Measurements from ENCODE around the gene MUL1. TPM values are rescaled to one million over a fixed set of nuclear protein-coding genes. Genes with fewer than 3 reads are reported as not detected.
A peak's percentile ranks its signal among the peaks of the same experiment; 100 is the strongest.
"Not testable (repeated sequence)": the region's sequence is repeated elsewhere in the genome, so short reads cannot be mapped to it uniquely, and the experiment has no call there.

The MUL1 gene
- total and polyA plus RNA-seq, 10 donors = 2.9 to 32.3 (median 21.1) TPM

GRCh38 chr1:20499718-20500117 is 8.2 kb downstream of the MUL1 start:
- Histone ChIP-seq H3K4me1 (peaks cover 0 to 18% (median 11%) of the 10 kb centered on the region in 6 donors), H3K27ac (no peak overlapping the region), H3K36me3 (peaks cover 6 to 79% (median 58%) of the 10 kb centered on the region in 6 donors), H3K4me3 (no peak overlapping the region), H3K9me3 (no peaks in the 10 kb centered on the region), H3K27me3 (replicated peaks in 1 of 7) (no peaks in the 10 kb centered on the region)
- 81 to 95% (median 93%) methylated on average over 10 to 14 of the region's 14 CpGs for WGBS, 5 donors
- no peak for TF ChIP-seq CTCF (IDR thresholded peaks at IDR 0.05 in 8 of 11, conservative IDR thresholded peaks at IDR 0.05 in 3 of 11)
- no peak for TF ChIP-seq POLR2A (IDR thresholded peaks at IDR 0.05)
- TF ChIP-seq POLR2AphosphoS5 (IDR thresholded peaks at IDR 0.05) = peak in 1 of 3 donors; percentile 7
- intact Hi-C loops (cut with DNase I; ENCODE audit: low total_unique reads) = loop anchor here (10.0 kb wide), 1 partner anchor 585 kb away; no protein-coding TSS in a partner anchor
- no peak for DNase-seq

GRCh38 chr1:20499105-20499504 is 8.8 kb downstream of the MUL1 start:
- no peaks in the 10 kb centered on the region for H3K9me3 ChIP-seq
- TF ChIP-seq CTCF (IDR thresholded peaks at IDR 0.05 in 8 of 11, conservative IDR thresholded peaks at IDR 0.05 in 3 of 11) = no peak
- no peak for TF ChIP-seq POLR2A (IDR thresholded peaks at IDR 0.05)
- no peak for TF ChIP-seq POLR2AphosphoS5 (IDR thresholded peaks at IDR 0.05)
- H3K27me3 ChIP-seq (replicated peaks in 1 of 7) = no peaks in the 10 kb centered on the region
- H3K4me3 ChIP-seq = no peak overlapping the region
- H3K4me1 ChIP-seq = peaks cover 4 to 18% (median 14%) of the 10 kb centered on the region in 6 donors
- no peak for DNase-seq
- peaks cover 6 to 76% (median 58%) of the 10 kb centered on the region in 6 donors for H3K36me3 ChIP-seq
- 85 to 94% (median 92%) methylated on average over 5 of the region's 5 CpGs for WGBS, 5 donors
- intact Hi-C loops (cut with DNase I; ENCODE audit: low total_unique reads) = loop anchor here (10.0 kb wide), 1 partner anchor 584 kb away; no protein-coding TSS in a partner anchor
- no peak overlapping the region for H3K27ac ChIP-seq

- Histone ChIP-seq H3K4me1 (peaks cover 10 to 22% (median 16%) of the 10 kb centered on the region in 6 donors), H3K27ac (no peak overlapping the region), H3K9me3 (no peaks in the 10 kb centered on the region), H3K4me3 (no peak overlapping the region), H3K36me3 (peaks cover 6 to 66% (median 55%) of the 10 kb centered on the region in 6 donors), H3K27me3 (replicated peaks in 1 of 7) (no peaks in the 10 kb centered on the region)
- no peak for DNase-seq
- peak in 1 of 3 donors; percentile 15 for TF ChIP-seq POLR2AphosphoS5 (IDR thresholded peaks at IDR 0.05)
- no peak for TF ChIP-seq CTCF (IDR thresholded peaks at IDR 0.05 in 8 of 11, conservative IDR thresholded peaks at IDR 0.05 in 3 of 11)
- no peak for TF ChIP-seq POLR2A (IDR thresholded peaks at IDR 0.05)
- intact Hi-C loops (cut with DNase I; ENCODE audit: low total_unique reads) = loop anchor here (10.0 kb wide), 1 partner anchor 583 kb away; no protein-coding TSS in a partner anchor
- 88 to 97% (median 92%) methylated on average over 7 of the region's 7 CpGs for WGBS, 5 donors
Observed at GRCh38 chr1:20498116-20498515, 9.8 kb downstream of the MUL1 start.

GRCh38 chr1:20497506-20497905 is 10.4 kb downstream of the MUL1 start:
- H3K4me1 ChIP-seq = peaks cover 10 to 23% (median 16%) of the 10 kb centered on the region in 6 donors
- intact Hi-C loops (cut with DNase I; ENCODE audit: low total_unique reads) = loop anchor here (10.0 kb wide), 1 partner anchor 583 kb away; no protein-coding TSS in a partner anchor
- TF ChIP-seq CTCF (IDR thresholded peaks at IDR 0.05 in 8 of 11, conservative IDR thresholded peaks at IDR 0.05 in 3 of 11) = no peak
- TF ChIP-seq POLR2AphosphoS5 (IDR thresholded peaks at IDR 0.05) = no peak
- TF ChIP-seq POLR2A (IDR thresholded peaks at IDR 0.05) = no peak
- H3K9me3 ChIP-seq = no peaks in the 10 kb centered on the region
- no peak for DNase-seq
- H3K27me3 ChIP-seq (replicated peaks in 1 of 7) = no peaks in the 10 kb centered on the region
- H3K36me3 ChIP-seq = peaks cover 6 to 60% (median 49%) of the 10 kb centered on the region in 6 donors
- no peak overlapping the region for H3K4me3 ChIP-seq
- no peak overlapping the region for H3K27ac ChIP-seq
- 69 to 75% (median 74%) methylated on average over 6 of the region's 6 CpGs for WGBS, 5 donors

GRCh38 chr1:20496725-20497383 is 11.1 kb downstream of the MUL1 start:
- H3K27ac ChIP-seq; H3K27me3 ChIP-seq (replicated peaks in 1 of 7); DNase-seq; H3K4me3 ChIP-seq; H3K9me3 ChIP-seq: not testable (repeated sequence)
- Histone ChIP-seq H3K36me3 (peaks cover 6 to 53% (median 43%) of the 10 kb centered on the region in 6 donors), H3K4me1 (peaks cover 10 to 23% (median 16%) of the 10 kb centered on the region in 6 donors)
- WGBS, 5 donors = 85 to 90% (median 88%) methylated on average over 12 of the region's 12 CpGs
- intact Hi-C loops (cut with DNase I; ENCODE audit: low total_unique reads) = loop anchor here (10.0 kb wide), 1 partner anchor 582 kb away; no protein-coding TSS in a partner anchor
